ENCODE results near the gene DNAJC16. TPM values are rescaled to one million over a fixed set of nuclear protein-coding genes. Genes with fewer than 3 reads are reported as not detected.

The DNAJC16 gene
- total and polyA plus RNA-seq, 2 of the 13 experiments (the other 11 are each of a cell fraction or from before 2014, with no cell fraction given), result 11.4 to 15.4 TPM

GRCh38 chr1:15603050-15603965, 76.7 kb downstream of the DNAJC16 start (continued):
- peak; percentile 62; the same call in 1 of the 2 replicates for TF ChIP-seq CHCHD3 (CRISPR knock-in tag; IDR thresholded peaks at IDR 0.05)
- TF ChIP-seq ZMYM2 (CRISPR knock-in tag; IDR thresholded peaks at IDR 0.05), result peak; percentile 75; the same call in 1 of the 2 replicates
- TF ChIP-seq ZBTB14 (CRISPR knock-in tag; IDR thresholded peaks at IDR 0.05), result no peak
- peak; percentile 39; the same call in 1 of the 2 replicates for TF ChIP-seq ZNF710 (CRISPR knock-in tag; IDR thresholded peaks at IDR 0.05; ENCODE audit: borderline replicate concordance)
- no peak for TF ChIP-seq JUNB (CRISPR knock-in tag; IDR thresholded peaks at IDR 0.05; ENCODE audit: borderline replicate concordance)
- no peak for TF ChIP-seq RORA (CRISPR knock-in tag; IDR thresholded peaks at IDR 0.05)
- no peak for TF ChIP-seq TAF15 (IDR thresholded peaks at IDR 0.05; ENCODE audit: low read depth, low read length, poor library complexity, severe bottlenecking)
- no peak for TF ChIP-seq MED13 (CRISPR knock-in tag; IDR thresholded peaks at IDR 0.05)
- TF ChIP-seq LCORL (IDR thresholded peaks at IDR 0.05), result no peak
- peak; percentile 74 for TF ChIP-seq LCORL (CRISPR knock-in tag; IDR thresholded peaks at IDR 0.05)
- peak; percentile 49; the same call in 1 of the 2 replicates for TF ChIP-seq ZNF263 (CRISPR knock-in tag; IDR thresholded peaks at IDR 0.05)
- peak; percentile 82 for TF ChIP-seq SNAPC2 (CRISPR knock-in tag; IDR thresholded peaks at IDR 0.05)
- peak; percentile 90; the same call in 1 of the 2 replicates for TF ChIP-seq ZNF878 (CRISPR knock-in tag; IDR thresholded peaks at IDR 0.05)
- TF ChIP-seq DBP (CRISPR knock-in tag; IDR thresholded peaks at IDR 0.05; ENCODE audit: not compliant biosample characterization), result peak; percentile 50
- peak; percentile 6 for TF ChIP-seq ATF3 (CRISPR knock-in tag; IDR thresholded peaks at IDR 0.05)
- TF ChIP-seq ZNF282 (IDR thresholded peaks at IDR 0.05; ENCODE audit: partially characterized antibody), result no peak
- no peak for TF ChIP-seq SRSF1 (optimal IDR thresholded peaks at IDR 0.05; ENCODE audit: low read depth, low read length)
- 0 out of 2 replicates have a peak, but pooled peaks have one; percentile 11 for TF ChIP-seq FIP1L1 (IDR thresholded peaks at IDR 0.05; ENCODE audit: borderline replicate concordance, insufficient read depth, low read depth, low read length)
- TF ChIP-seq CREB3 (CRISPR knock-in tag; IDR thresholded peaks at IDR 0.05), result no peak; the same call in 1 of the 2 replicates
- TF ChIP-seq ZSCAN5A (CRISPR knock-in tag; IDR thresholded peaks at IDR 0.05; ENCODE audit: borderline replicate concordance), result no peak; the same call in 1 of the 2 replicates

All from HepG2 (cell line).